Hindlimb muscle (tissue), 1 donor: ENCODE results near the gene RIC3. TPM values are rescaled to one million over a fixed set of nuclear protein-coding genes. Genes with fewer than 3 reads are reported as not detected.

Experiments used
- DNase-seq: peaks from one replicate; pipeline ENCODE4 v3.0.0-alpha.2; 2013
- polyA plus RNA-seq: library from polyadenylated mRNA; unstranded; fragments of 120-200 nt; gene quantifications from one replicate; pipeline ENCODE4 v1.2.1, GENCODE V29; 2013; ENCODE audit not compliant: insufficient read length

The RIC3 gene
- polyA plus RNA-seq, 1 donor: 0.25 TPM

DNA sequence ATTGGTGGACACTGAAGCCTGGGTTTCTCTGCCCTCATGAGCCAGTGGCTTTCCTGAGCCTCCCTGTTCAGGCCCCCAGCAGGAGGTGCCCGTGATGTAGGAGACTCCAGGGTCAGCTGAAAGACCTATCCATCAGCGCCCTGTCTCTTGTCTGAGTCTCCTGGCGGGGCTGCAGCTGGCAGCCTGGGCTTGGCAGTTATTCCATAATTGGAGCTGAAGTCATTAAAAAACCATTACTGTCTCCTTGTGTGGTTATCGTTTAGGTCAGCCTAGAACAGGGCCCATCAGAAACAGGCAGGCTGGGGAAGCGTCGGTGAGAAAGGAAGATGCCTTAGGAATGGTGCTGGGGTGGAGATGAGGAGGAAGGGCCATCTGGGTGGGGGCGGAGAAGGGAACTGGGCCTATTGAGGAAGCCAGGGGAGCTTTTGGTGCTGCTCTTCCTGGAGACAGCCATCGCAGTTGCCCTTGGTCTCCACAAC lies 82.8 kb downstream of the RIC3 start:
- no peak for DNase-seq

DNA sequence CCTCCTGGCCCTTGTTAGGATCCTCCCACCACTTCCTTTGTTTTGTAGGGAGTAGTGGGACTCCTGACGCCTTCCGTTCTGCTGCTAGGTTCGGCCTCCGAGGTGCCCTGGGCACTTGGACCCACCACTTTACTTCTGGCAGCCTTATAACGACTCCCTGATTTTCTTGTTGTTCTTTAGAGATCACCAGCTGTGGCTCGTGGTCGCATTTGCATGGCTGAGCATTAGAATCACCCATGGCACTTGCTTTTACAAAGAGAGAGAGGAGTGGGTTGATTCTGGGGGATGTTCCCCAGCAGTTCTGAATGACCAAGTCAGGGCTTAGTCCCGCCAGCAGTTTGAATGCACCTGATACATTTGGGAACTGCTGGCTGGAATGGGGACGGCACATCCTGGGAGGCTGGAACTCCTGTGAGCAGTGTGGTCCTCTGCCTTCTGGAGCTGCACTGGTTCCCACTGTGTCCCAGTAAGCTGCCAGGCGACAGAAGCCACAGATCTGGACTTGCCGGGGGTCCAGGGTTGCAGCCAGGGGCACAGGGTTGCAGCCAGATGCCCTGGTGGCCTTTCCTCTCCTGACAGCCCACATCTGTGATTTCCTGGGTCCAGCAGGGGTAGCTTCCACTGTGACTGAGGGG lies 83.7 kb downstream of the RIC3 start:
- DNase-seq: no peak

DNA sequence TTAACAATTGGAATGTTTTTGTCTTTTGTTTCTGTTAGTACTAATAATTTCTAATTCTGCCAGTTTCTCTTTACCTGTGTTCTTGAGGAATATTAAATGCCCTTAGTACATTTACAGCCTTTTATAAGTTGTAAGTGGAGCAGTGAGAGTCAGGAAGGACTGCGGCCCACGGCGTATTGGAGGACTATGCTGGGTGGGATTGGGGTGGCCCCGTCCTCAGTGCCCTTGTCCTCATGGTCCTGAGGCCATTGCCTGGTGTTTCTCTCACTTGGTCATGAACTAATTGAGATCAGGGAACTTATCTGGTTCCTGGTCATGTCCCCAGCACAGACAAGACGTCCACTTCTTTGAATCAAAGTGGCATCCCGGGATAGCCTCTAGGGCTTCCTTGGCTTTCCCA lies 84.5 kb downstream of the RIC3 start:
- no peak for DNase-seq

DNA sequence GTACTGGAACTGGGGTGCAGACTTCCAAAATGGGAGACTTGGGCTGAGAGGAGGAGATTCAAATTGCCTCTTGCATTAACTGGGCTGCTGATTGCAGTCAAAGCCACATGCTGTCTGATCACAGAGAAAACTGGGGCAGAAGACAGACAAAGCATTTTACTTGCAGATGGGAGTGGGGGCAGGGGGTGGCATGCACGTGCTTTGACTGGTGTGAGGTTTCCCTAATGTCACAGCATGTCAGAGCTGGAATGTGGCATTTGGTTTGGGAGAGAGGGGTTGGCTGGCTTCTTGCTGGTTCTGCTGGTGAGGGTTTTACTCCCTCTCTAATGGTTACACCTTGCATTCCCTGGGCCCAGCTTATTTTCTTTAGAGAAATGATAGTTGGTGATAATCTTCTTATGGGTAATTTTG lies 84.9 kb downstream of the RIC3 start:
- no peak for DNase-seq

GRCh38 chr11:8083088-8083395 lies 85.8 kb downstream of the RIC3 start:
- no peak for DNase-seq

GRCh38 chr11:8082391-8083087 lies 86.3 kb downstream of the RIC3 start:
- DNase-seq: no peak

- DNase-seq: peak; percentile 28
Measured at GRCh38 chr11:8081591-8082250, 87.1 kb downstream of the RIC3 start.

DNA sequence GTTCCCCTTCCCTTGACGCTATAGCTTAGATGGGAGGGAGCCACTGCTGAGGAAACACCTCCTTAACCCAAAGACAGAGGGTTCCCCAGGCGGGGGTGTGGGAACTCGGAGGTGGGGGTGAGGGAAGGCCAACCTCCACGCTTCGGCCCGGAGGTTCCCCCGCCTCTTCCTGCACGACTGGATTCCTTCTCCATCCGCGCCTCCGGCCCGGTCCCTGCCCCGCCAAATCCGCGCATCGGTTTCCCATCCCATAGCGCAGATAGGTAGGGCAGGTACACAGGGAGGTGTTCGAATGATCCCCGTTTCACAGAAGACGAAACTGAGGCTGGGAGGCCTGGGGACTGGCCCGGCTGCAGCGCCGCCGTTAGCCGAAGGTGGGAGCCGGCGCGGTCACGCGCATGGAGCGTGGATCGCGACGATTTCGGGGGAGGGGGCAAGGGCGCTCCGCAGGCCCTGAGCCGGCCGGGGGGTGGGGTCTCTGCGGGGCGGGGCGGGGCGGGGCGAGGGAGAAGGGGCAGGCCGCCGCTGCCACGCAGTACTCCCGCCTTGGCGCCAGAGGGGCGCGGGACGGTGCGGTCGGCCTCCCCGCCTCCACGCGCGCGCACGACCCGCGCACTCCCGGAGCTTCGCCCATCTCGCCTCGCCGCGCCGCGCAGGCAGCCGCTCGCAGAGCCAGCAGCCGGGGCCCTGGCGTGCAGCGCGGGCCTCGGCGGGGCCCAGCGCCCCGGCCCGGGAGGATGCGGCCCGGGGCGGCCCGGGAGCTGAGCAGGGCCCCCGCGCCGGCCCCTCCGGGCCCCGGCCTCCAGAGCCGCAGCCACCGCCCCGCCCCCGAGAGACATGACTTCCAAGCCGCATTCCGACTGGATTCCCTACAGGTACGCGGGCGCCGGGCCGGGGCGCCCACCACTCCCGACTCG lies 87.9 kb downstream of the RIC3 start, which contains the start of gene TUB:
Gene TUB, plus strand, starts transcription at position 538 of the 917 bp plus-strand sequence. Its CDS starts 300 bp downstream, at position 838.
- DNase-seq: peak; percentile 58

- DNase-seq: no peak
Measured at GRCh38 chr11:8080069-8080670, 88.7 kb downstream of the RIC3 start.

- DNase-seq: no peak
Measured at GRCh38 chr11:8079111-8079675, 89.6 kb downstream of the RIC3 start.

DNA sequence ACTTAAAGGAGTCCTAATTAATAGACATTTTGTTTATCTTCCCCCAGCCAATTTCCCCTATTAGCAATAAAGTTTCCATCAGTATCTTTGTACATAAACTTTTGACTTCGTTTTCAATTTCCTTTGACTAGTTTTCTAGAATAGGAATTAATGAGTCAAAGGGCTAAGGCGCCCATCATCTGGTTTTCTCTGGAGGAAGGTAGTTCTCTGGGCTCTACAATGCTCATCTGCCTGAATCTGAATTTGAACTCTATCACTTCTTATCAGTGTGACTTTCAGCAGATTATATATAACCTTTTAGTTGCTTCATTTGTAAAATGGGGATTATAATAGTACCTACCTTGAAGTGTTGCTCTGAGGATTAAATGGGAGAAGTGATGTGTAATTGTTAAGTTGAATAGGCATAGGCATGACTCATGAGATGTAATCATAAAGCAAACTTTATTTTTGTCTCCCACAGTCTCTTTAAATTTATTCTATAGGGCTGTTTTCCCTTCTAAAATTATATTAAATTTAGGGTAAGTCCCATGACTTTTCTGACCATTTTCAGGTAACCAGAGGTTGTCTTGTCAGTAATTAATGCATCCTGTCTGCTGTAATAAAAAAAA lies 93.6 kb downstream of the RIC3 start:
- DNase-seq: no peak

GRCh38 chr11:8071616-8072581 lies 96.9 kb downstream of the RIC3 start:
- DNase-seq: no peak

DNA sequence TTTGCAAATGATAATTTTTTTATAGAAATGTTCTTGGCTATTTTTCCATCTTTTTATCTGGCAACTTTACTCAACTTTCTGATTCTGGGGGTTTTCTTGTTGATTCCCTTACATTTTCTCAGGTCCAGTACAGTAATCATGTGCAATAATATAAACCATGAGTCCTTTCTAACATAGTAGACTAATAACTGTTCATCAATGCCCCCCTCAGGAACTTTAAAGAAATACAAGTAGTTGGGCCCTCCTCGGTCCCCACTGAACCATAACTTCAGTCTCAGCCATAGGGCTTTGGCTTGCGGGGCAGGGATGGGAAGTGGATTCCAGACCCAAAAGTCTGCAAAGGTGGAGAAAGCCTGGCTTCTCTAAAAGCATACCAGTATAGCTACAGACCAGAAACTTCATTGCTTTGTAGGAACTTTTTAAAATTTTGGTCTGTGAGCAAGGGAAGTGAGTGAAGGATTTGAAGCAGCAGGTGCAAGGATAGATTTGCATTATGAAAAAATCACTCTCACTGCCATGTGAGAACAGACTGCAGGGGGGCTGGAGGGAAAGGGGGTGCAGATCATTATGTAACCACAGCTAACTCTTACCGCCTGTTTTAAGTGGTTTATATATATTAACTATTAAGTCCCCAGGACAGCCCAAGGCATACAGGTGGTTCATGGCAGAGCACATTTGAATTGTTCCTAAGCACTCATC lies 98.3 kb downstream of the RIC3 start:
- DNase-seq: no peak

GRCh38 chr11:8069771-8070170 lies 99.1 kb downstream of the RIC3 start:
- no peak for DNase-seq

DNA sequence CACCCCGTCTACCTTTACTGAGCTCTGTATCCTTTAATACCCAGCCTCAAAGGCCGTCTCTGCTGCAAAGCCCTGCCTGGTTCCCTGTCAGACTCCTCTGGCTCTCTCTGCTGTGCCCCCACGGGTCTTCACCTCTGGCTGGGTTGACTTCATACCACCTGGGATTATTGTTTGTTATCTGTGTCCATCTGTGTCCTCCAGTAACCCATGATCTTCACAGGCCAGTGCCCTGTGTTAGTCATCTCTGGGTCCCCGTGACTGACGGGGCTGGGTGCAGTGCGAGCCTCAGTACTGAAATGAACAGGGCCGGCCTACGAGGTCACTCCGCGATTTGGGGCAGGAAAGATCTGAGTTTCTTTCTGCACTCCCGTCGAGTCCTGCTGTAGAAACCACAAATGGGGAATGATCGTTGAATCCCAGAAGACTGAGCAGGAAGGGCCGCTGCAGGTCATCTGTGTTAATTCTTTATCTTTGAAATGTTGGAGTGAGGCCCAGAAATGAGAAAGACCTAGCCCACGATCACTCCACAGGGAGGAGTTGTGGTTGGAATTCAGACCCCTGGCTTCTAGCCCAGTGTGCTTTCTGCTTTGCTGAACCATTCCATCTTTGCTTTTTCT lies 100.1 kb downstream of the RIC3 start:
- DNase-seq: peak; percentile 53

- DNase-seq: no peak
Measured at GRCh38 chr11:8067929-8068575, 100.8 kb downstream of the RIC3 start.

- DNase-seq: no peak
Measured at GRCh38 chr11:8067567-8067928, 101.3 kb downstream of the RIC3 start.

DNA sequence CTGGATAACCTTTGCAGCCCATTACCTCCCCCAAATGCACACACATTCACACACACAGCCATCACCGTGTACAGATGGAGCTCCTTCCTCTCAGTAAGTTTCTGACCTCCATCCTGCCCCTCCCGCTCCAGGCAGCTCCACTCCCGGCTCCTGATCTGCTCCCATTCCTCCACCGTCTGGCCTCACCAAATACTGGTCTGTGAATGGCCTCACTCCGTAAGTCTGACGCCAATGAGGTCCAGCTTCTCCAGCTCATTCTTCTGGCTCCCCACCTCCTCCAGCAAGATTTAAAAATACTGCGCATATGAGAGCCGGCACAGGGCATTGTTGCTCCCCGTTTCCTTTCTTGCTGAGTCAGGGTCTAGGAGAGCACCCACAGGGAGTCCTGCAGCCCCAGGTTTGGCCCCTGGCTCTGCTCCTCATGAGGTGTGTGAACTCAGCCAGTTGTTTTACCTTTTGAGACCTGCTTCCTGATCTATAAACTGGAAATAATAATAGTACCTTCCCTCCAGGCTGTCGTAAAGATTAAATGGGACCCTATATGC lies 101.8 kb downstream of the RIC3 start:
- no peak for DNase-seq
